Lower leg skin (tissue), 3 donors: ENCODE results near the gene RPL29.

Experiments
- POLR2A ChIP-seq, 2 donors: fragments of 450-650 bp; IDR thresholded peaks; one replicate each; pipeline ENCODE4 v1.6.1; 2016 to 2017; ENCODE audit warnings: antibody characterized with exemption in 2 of 2, mild to moderate bottlenecking in 1 of 2, moderate library complexity in 1 of 2
- TF ChIP-seq, protein P1 (sequence below), 3 donors: fragments of 450-650 bp; IDR thresholded peaks; one replicate each; pipeline ENCODE4 v1.5.1; 2016; ENCODE audit warnings: antibody characterized with exemption in 3 of 3, mild to moderate bottlenecking in 3 of 3, moderate library complexity in 2 of 3

DNA sequence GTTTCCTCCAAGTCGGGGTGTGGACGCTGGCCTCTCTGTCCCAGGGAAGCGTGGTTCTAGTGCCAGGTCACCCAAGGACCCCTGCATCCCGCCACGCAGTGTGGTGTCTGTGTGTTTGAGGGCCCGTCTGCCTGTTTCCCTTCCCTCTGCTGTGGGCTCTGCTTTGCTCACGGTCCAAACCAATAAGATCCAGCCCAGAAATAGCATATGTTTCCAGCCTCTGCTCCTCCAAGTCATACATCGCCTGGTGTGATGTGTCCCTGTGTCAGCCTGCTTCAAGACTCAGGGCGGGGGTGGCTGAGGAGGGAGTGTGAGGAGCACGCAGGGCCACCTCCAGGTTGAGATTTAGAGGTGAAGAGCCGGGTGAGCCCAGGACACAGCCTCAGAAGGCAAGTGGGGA, 21.9 kb upstream of the RPL29 start:
- TF ChIP-seq, protein P1, sequence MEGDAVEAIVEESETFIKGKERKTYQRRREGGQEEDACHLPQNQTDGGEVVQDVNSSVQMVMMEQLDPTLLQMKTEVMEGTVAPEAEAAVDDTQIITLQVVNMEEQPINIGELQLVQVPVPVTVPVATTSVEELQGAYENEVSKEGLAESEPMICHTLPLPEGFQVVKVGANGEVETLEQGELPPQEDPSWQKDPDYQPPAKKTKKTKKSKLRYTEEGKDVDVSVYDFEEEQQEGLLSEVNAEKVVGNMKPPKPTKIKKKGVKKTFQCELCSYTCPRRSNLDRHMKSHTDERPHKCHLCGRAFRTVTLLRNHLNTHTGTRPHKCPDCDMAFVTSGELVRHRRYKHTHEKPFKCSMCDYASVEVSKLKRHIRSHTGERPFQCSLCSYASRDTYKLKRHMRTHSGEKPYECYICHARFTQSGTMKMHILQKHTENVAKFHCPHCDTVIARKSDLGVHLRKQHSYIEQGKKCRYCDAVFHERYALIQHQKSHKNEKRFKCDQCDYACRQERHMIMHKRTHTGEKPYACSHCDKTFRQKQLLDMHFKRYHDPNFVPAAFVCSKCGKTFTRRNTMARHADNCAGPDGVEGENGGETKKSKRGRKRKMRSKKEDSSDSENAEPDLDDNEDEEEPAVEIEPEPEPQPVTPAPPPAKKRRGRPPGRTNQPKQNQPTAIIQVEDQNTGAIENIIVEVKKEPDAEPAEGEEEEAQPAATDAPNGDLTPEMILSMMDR (IDR thresholded peaks at IDR 0.05), result no peak
- no peak for TF ChIP-seq POLR2A (IDR thresholded peaks at IDR 0.05)
